ENCODE measurements around the gene MICAL2.

MICAL2 gene

DNA sequence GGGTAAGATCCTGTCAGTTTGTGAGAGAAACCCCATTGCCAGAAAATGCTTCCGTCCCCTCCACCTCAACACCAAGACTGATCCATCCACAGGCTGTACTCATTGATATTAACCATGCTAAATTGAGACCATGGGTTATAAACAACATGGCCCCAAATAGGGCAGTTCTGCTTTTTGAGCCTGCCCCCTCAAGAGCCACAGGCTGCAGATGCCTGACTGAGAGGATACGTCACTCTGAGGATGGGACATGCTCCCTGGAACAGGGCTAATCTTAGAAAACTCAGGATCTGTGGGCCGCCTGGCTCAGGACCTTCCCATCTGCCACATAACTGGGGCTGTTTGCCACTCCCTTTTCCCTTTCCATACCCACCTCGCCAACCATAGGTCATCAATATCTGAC, 99.8 kb downstream of the MICAL2 start:
- Mint-ChIP-seq H3K27me3 (no peaks in the 10 kb centered on the region), H3K27ac (no peak overlapping the region), H3K4me3 (no peak overlapping the region), H3K9me3 (no peaks in the 10 kb centered on the region), H3K4me1 (ENCODE audit: low read depth) (peaks cover 24% of the 10 kb centered on the region), H3K36me3 (ENCODE audit: low read depth) (peaks cover 97% of the 10 kb centered on the region)
- intact Hi-C loops (cut with micrococcal nuclease), result no loop called here

DNA sequence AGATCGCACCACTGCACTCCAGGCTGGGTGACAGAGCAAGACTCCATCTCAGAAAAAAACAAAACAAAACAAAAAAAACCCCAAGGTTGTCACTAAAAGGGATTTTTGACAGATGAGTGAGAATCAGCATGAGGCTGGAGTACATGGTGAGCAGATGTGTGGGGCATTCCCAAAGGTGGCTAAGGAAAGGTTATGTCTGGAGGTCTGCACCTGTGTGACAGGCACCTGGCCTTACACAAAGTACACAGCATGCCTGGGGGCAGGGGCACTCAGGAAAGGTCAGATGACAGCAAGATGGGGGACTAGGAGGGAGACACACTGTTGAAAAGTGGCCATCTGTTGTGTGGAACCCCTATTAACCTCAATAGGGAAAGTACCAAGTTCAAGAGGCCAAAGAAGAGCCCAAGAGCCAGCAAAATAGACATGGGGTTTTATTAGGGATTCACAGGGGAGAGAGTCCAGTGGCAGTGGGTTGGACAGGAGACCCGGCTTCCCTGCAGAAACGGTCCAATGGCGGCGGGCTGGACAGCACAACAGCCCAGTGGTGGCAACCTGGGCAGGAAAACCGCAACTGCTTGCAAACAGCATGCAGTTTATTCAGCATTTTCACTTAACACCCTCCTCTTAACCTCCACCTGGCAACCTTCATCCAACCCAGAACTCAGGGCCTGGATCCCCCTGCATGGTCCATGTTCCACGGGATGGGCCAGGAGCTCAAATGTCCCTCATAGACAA, 101.1 kb downstream of the MICAL2 start:
- Mint-ChIP-seq H3K9me3 (no peaks in the 10 kb centered on the region), H3K4me3 (no peak overlapping the region), H3K27ac (no peak overlapping the region), H3K27me3 (no peaks in the 10 kb centered on the region), H3K4me1 (ENCODE audit: low read depth) (peaks cover 15% of the 10 kb centered on the region), H3K36me3 (ENCODE audit: low read depth) (peaks cover 99% of the 10 kb centered on the region)
- intact Hi-C loops (cut with micrococcal nuclease), result no loop called here

DNA sequence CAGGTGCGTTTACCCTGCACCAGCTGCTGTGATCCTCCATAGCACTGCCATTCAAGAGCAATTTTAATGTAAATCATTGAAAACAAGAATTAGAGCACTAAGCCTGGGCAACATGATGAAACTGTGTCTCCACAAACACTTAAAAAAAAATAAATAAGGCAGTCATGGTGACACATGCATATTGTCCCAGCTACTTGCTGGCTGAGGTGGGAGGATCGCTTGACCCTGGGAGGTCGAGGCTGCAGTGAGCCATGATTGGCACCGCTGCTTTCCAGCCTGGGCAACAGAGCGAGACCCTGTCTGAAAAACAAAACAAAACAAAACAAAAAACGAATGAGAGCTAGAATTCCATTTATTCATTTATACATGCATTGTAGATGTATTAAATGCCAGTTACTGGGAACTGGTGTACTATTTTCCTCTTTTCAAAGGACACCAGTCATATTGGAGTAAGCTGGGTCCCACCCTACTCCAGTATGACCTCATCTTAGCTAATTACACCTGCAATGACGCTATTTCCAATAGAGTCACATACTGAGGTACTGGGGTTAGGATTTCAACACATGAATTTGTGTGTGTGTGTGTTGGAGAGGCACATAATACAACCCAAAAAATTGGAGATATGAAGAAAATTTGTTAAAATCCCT, 101.9 kb downstream of the MICAL2 start:
- Mint-ChIP-seq H3K27me3 (no peaks in the 10 kb centered on the region), H3K4me1 (ENCODE audit: low read depth) (peaks cover 8% of the 10 kb centered on the region), H3K36me3 (ENCODE audit: low read depth) (peaks cover 99% of the 10 kb centered on the region), H3K4me3 (no peak overlapping the region), H3K9me3 (no peaks in the 10 kb centered on the region), H3K27ac (no peak overlapping the region)
- intact Hi-C loops (cut with micrococcal nuclease), result no loop called here

DNA sequence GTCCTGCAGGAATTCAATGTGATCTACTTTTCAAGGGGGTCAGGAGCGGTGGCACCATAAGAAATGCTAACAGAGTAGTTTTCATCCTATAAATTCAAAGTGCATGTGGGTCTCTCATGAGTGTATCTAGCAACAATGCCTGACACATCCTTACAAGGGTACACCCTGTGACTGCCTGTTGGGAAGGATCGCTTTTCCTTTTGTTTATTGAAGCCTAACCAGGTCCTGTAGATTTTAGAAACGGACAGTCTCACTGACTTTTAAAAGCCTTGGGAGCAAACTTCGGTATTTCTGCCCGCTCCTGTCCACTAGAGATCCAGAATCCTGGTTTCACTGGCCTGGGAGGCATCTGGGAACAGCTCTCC, 102.4 kb downstream of the MICAL2 start:
- H3K4me1 Mint-ChIP-seq (ENCODE audit: low read depth), result peaks cover 8% of the 10 kb centered on the region
- peaks cover 99% of the 10 kb centered on the region for H3K36me3 Mint-ChIP-seq (ENCODE audit: low read depth)
- no peaks in the 10 kb centered on the region for H3K27me3 Mint-ChIP-seq
- H3K4me3 Mint-ChIP-seq, result no peak overlapping the region
- no peaks in the 10 kb centered on the region for H3K9me3 Mint-ChIP-seq
- H3K27ac Mint-ChIP-seq, result no peak overlapping the region
- intact Hi-C loops (cut with micrococcal nuclease), result no loop called here

DNA sequence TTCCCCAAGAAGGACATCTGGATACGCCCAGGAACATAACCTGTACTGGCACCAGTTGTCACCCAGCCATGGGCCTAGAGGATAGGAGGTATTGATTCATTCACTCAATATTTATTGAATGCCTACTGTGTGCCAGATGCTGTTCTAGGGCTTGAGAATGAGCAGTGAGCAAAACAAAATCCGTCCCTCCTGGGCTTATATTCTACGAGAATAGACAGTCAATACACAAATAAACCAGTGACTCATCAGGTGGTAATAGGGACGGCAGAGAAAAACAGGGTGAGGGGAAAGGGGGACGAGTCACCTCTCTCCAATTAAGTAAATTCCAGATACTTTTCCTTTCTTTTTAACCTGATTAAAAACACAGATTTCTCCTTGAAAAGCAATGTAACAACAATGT, 103.5 kb downstream of the MICAL2 start:
- H3K4me3 Mint-ChIP-seq, result no peak overlapping the region
- H3K27ac Mint-ChIP-seq, result no peak overlapping the region
- peaks cover 8% of the 10 kb centered on the region for H3K4me1 Mint-ChIP-seq (ENCODE audit: low read depth)
- intact Hi-C loops (cut with micrococcal nuclease), result no loop called here
- H3K27me3 Mint-ChIP-seq, result no peaks in the 10 kb centered on the region
- no peaks in the 10 kb centered on the region for H3K9me3 Mint-ChIP-seq
- peaks cover 99% of the 10 kb centered on the region for H3K36me3 Mint-ChIP-seq (ENCODE audit: low read depth)

DNA sequence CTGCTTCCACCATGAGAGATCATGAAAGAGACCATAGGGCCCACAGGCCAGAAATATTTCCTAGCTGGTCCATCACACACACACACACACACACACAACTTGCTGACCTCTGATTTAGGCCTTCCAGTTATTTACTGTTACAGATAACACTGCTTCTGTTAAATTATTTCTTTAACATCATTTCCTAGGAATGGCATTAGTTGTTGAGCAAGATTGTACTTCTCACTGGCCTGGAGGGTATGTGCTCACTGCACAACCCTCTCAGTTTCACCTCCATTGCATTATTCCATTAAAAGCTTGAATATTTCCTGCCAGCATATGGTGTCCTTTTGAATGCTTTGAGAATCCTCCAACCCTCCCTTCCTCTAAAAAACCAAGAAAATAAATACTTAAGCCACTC, 104.4 kb downstream of the MICAL2 start:
- H3K4me3 Mint-ChIP-seq, result no peak overlapping the region
- intact Hi-C loops (cut with micrococcal nuclease), result no loop called here
- peaks cover 99% of the 10 kb centered on the region for H3K36me3 Mint-ChIP-seq (ENCODE audit: low read depth)
- no peaks in the 10 kb centered on the region for H3K9me3 Mint-ChIP-seq
- no peak overlapping the region for H3K27ac Mint-ChIP-seq
- no peaks in the 10 kb centered on the region for H3K27me3 Mint-ChIP-seq
- peaks cover 8% of the 10 kb centered on the region for H3K4me1 Mint-ChIP-seq (ENCODE audit: low read depth)

DNA sequence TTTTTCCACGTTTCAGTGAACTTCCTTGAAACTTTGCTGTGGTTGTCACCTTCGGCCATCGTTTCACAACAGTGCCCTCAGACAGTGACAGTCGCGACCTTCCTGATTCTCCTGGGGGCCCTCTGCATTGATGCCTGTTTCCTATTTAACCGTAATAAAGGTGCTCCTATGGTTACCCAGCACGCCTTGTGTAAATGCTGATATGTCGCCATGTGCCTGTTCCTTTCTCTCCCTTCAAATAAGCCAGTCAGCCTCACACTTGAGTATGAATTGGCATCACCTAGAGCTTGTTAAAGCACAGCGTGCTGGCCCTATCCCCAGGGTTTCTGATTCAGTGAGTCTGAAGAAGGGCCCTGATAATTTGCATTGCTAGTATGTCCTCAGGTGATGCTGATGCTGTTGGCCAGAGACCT, 104.8 kb downstream of the MICAL2 start:
- intact Hi-C loops (cut with micrococcal nuclease), result no loop called here
- Mint-ChIP-seq H3K27ac (no peak overlapping the region), H3K4me1 (ENCODE audit: low read depth) (peaks cover 8% of the 10 kb centered on the region), H3K4me3 (no peak overlapping the region), H3K9me3 (no peaks in the 10 kb centered on the region), H3K36me3 (ENCODE audit: low read depth) (peaks cover 99% of the 10 kb centered on the region), H3K27me3 (no peaks in the 10 kb centered on the region)

DNA sequence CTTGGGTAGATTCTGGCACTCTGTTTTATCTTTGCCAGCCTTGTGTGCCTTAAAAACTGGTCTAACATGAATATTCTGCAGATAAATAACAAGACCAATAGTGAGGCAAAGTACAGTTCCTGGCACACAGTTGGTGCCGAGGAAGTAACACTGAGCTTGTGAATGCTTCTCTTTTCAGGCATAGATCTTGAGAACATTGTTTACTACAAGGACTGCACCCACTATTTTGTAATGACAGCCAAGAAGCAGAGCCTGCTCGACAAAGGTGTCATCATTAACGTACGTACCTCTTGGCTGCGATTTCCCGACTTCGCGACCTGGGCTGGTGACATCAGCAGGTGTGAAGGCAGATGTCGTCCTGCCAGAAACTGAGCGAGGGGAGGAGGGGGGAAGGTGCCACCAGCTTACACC, 105.7 kb downstream of the MICAL2 start:
- Mint-ChIP-seq H3K4me3 (no peak overlapping the region), H3K27me3 (no peaks in the 10 kb centered on the region), H3K27ac (no peak overlapping the region), H3K36me3 (ENCODE audit: low read depth) (peaks cover 99% of the 10 kb centered on the region), H3K9me3 (no peaks in the 10 kb centered on the region), H3K4me1 (ENCODE audit: low read depth) (peaks cover 8% of the 10 kb centered on the region)
- intact Hi-C loops (cut with micrococcal nuclease), result no loop called here

DNA sequence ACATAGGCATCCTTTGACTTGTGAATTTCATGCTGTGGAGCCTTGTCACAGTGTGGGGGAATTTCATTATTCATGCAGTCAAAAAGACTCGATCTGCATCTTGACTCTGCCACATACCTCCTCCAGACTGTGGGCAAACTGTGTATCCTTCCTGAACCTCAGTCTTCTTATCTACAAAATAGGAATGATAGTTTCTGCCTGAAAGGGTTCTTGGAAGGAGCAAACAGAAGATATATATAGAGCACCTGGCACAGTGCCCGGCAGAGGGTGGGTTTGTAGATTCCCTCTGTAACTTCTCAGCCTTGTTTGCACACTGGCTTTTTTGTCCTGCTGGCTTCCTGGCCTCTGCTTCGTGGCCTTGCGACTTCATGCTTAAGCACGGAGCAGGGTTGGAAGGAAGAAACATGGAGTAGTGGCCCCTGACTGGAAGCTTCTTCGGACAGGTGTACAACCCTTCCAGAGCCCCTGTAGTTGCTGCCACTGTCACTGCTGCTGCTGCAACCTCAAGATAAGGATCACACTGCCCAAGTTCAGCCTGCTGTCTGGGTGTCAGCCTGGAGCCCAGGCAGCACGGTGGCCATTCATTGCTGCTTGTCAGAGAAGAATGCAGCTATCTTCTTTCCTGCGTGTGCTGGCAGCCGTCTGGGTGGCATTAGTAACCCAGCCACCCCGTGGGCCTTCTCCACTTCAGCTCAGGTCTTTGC, 106.4 kb downstream of the MICAL2 start:
- H3K4me1 Mint-ChIP-seq (ENCODE audit: low read depth), result peaks cover 15% of the 10 kb centered on the region
- peaks cover 99% of the 10 kb centered on the region for H3K36me3 Mint-ChIP-seq (ENCODE audit: low read depth)
- intact Hi-C loops (cut with micrococcal nuclease), result no loop called here
- H3K27me3 Mint-ChIP-seq, result no peaks in the 10 kb centered on the region
- no peak overlapping the region for H3K4me3 Mint-ChIP-seq
- no peaks in the 10 kb centered on the region for H3K9me3 Mint-ChIP-seq
- H3K27ac Mint-ChIP-seq, result no peak overlapping the region

DNA sequence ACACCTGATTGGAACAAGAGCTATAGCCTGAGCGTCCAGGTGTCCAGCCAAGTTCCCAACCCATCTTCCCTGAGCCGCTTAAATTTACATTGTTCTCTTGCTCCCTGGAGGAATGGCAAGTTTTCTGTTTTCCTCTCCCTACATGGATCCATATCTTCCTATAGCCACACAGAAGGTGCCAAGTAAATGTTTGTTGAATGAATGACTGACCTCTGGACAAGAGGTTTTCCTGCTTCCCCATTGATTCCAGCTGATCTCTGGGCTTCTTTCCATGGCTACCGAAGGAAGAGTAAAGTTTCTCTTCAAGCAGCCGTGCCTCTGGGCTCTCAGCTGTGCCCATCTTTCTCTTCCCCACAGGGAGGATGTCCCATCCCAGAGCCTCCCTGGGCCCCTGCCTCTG, 107.5 kb downstream of the MICAL2 start:
- intact Hi-C loops (cut with micrococcal nuclease), result no loop called here
- Mint-ChIP-seq H3K27me3 (no peaks in the 10 kb centered on the region), H3K9me3 (no peaks in the 10 kb centered on the region), H3K4me3 (no peak overlapping the region), H3K36me3 (ENCODE audit: low read depth) (peaks cover 96% of the 10 kb centered on the region), H3K27ac (no peak overlapping the region), H3K4me1 (ENCODE audit: low read depth) (peaks cover 25% of the 10 kb centered on the region)

DNA sequence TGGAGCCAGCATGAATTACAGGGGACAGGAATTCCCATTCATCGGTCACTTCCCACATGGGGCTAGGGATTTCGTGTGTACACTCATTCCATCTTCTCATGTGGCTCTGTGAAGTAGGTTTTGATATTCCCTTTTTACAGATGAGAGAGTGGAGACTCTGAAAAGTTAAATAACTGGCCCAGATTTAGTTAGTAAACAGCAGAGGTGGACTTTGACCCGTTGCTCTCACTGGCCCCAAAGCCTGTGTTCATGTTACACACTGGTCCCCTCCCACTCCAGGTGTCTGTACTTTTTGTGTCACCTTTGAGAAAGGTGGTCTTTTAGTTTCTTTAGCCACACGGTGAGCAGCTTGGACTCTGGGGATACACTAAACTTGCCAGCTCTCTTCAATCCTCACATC, 108.5 kb downstream of the MICAL2 start:
- H3K27ac Mint-ChIP-seq, result no peak overlapping the region
- intact Hi-C loops (cut with micrococcal nuclease), result no loop called here
- H3K4me1 Mint-ChIP-seq (ENCODE audit: low read depth), result peaks cover 35% of the 10 kb centered on the region
- H3K36me3 Mint-ChIP-seq (ENCODE audit: low read depth), result peaks cover 96% of the 10 kb centered on the region
- no peak overlapping the region for H3K4me3 Mint-ChIP-seq
- no peaks in the 10 kb centered on the region for H3K9me3 Mint-ChIP-seq
- no peaks in the 10 kb centered on the region for H3K27me3 Mint-ChIP-seq

DNA sequence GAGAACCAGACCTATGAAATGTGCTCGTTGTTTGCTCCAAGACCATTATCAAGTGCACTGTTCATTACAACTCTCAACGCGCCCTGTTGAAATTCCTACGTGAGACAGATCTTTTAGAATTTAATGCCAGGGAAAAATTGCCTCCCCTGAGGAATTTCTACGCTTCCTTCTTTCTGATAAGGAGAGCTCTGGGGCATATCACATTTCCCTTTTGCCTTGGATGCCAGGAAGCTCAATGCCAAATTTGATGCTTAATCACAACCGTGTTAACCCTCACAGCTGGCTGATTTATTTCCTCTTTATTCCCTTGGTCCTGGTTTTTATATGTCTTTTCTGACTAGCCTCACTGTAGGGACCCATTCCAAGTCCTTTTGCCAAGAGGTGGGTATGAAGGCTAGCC, 109.4 kb downstream of the MICAL2 start:
- Mint-ChIP-seq H3K36me3 (ENCODE audit: low read depth) (peaks cover 96% of the 10 kb centered on the region), H3K27me3 (no peaks in the 10 kb centered on the region), H3K4me1 (ENCODE audit: low read depth) (peaks cover 42% of the 10 kb centered on the region), H3K4me3 (no peak overlapping the region), H3K27ac (no peak overlapping the region), H3K9me3 (no peaks in the 10 kb centered on the region)
- intact Hi-C loops (cut with micrococcal nuclease), result no loop called here

DNA sequence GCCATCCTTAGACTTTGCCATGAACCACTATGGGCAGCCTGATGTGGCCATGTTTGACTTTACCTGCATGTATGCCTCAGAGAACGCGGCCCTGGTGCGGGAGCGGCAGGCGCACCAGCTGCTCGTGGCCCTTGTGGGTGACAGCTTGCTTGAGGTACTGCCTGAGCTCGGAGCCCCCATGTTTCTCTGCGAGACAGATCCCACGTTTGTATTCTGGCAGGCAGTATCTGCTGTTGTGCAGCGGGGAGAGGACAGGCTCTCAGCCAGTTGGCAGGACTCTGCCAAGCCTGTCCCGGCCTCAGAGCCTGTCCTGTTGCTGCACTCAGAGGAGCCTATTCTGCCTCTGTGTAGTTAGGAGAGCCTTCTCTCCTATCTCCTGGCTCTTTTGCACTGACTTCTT, 109.9 kb downstream of the MICAL2 start:
- Mint-ChIP-seq H3K27ac (no peak overlapping the region), H3K4me3 (no peak overlapping the region), H3K36me3 (ENCODE audit: low read depth) (peaks cover 96% of the 10 kb centered on the region), H3K9me3 (no peaks in the 10 kb centered on the region), H3K4me1 (ENCODE audit: low read depth) (peaks cover 38% of the 10 kb centered on the region), H3K27me3 (no peaks in the 10 kb centered on the region)
- intact Hi-C loops (cut with micrococcal nuclease), result no loop called here

DNA sequence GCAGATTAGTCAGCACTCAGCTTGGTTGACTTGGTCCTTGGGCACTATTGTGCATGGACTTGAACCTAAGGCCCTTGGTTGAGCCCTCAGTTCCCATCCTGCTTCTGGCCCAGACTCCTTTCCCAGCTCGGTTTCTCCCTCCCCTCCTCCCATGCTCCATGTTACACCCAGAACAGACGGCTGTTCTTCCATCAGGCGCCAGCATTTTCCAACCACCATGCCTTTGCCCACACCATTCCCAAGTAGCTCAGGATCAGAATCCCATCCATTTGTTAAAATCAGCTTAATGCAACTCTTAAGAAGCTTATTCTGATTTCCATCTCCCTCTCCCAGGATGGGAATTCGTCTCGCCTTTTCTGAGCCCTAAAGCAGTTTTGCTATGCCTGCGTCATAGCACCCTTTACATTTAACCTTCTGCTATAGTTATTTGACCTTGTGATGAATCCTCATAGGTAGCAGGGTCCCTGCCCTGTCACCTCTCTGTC, 110.7 kb downstream of the MICAL2 start:
- intact Hi-C loops (cut with micrococcal nuclease), result no loop called here
- Mint-ChIP-seq H3K4me3 (no peak overlapping the region), H3K27me3 (no peaks in the 10 kb centered on the region), H3K4me1 (ENCODE audit: low read depth) (peaks cover 37% of the 10 kb centered on the region), H3K27ac (no peak overlapping the region), H3K9me3 (no peaks in the 10 kb centered on the region), H3K36me3 (ENCODE audit: low read depth) (peaks cover 96% of the 10 kb centered on the region)
